Upper lobe of right lung (tissue), 1 donor: ENCODE results near the gene DIP2A. TPM values are rescaled to one million over a fixed set of nuclear protein-coding genes. Genes with fewer than 3 reads are reported as not detected.

Source experiments
- ATAC-seq: fragments of 200-7000 bp; cut with Tn5 transposase; one replicate; pipeline ENCODE4 v1.9.1; 2020; ENCODE audit warnings: mild to moderate bottlenecking, moderate library complexity
- DNase-seq: peaks from one replicate; pipeline ENCODE4 v3.0.0-alpha.2; 2020
- H3K27ac ChIP-seq: fragments of 200-600 bp; one replicate; pipeline ENCODE4 v1.8.0; 2022
- H3K27me3 ChIP-seq: fragments of 200-600 bp; one replicate; pipeline ENCODE4 v1.8.0; 2022; ENCODE audit warnings: mild to moderate bottlenecking
- H3K36me3 ChIP-seq: fragments of 200-600 bp; one replicate; pipeline ENCODE4 v1.8.0; 2022
- H3K4me1 ChIP-seq: fragments of 200-600 bp; one replicate; pipeline ENCODE4 v1.8.0; 2022
- H3K4me3 ChIP-seq: fragments of 200-600 bp; one replicate; pipeline ENCODE4 v1.8.0; 2022; ENCODE audit warnings: mild to moderate bottlenecking
- H3K9me3 ChIP-seq: fragments of 200-600 bp; one replicate; pipeline ENCODE4 v1.8.0; 2022
- CTCF ChIP-seq: fragments of 200-600 bp; IDR thresholded peaks from one replicate; pipeline ENCODE4 v1.8.0; 2022; ENCODE audit warnings: antibody characterized with exemption
- intact Hi-C: fragments of 100-400 bp; cut with DNase I; formaldehyde crosslinking; loops from one replicate; pipeline ENCODE4 v1.11.0; 2022
- total RNA-seq: library from RNA; stranded (reverse); fragmentation: NEBNext Ultra II Directional; extraction: Animal tissue kit (Norgen Biotek cat#: 25700); gene quantifications from one replicate; pipeline ENCODE4 v1.2.1, GENCODE V29; 2021
- donor health status: DM: no; HTN: yes; CAD: no; lungs with severe emphysema.

Gene DIP2A
- total RNA-seq, 1 donor from 2014 or later, result 35.6 TPM

GRCh38 chr21:46427516-46427915 is 31.2 kb upstream of the DIP2A start:
- TF ChIP-seq CTCF, result no peak
- no peak overlapping the region for H3K4me3 ChIP-seq
- no peaks in the 10 kb centered on the region for H3K9me3 ChIP-seq
- intact Hi-C loops, result no loop called here
- peaks cover 33% of the 10 kb centered on the region for H3K36me3 ChIP-seq
- ATAC-seq (no peak), DNase-seq (no peak)
- no peaks in the 10 kb centered on the region for H3K4me1 ChIP-seq
- H3K27ac ChIP-seq, result no peak overlapping the region
- no peaks in the 10 kb centered on the region for H3K27me3 ChIP-seq

GRCh38 chr21:46428286-46428685 is 30.4 kb upstream of the DIP2A start:
- DNase-seq (no peak), ATAC-seq (no peak)
- H3K27me3 ChIP-seq, result no peaks in the 10 kb centered on the region
- TF ChIP-seq CTCF, result no peak
- H3K4me3 ChIP-seq, result no peak overlapping the region
- no peak overlapping the region for H3K27ac ChIP-seq
- intact Hi-C loops, result no loop called here
- H3K4me1 ChIP-seq, result no peaks in the 10 kb centered on the region
- H3K9me3 ChIP-seq, result no peaks in the 10 kb centered on the region
- peaks cover 29% of the 10 kb centered on the region for H3K36me3 ChIP-seq

GRCh38 chr21:46428987-46429710 is 29.5 kb upstream of the DIP2A start:
- Histone ChIP-seq H3K9me3 (no peaks in the 10 kb centered on the region), H3K4me1 (no peaks in the 10 kb centered on the region), H3K27me3 (no peaks in the 10 kb centered on the region), H3K27ac (no peak overlapping the region), H3K36me3 (peaks cover 29% of the 10 kb centered on the region), H3K4me3 (no peak overlapping the region)
- TF ChIP-seq CTCF, result no peak
- intact Hi-C loops, result no loop called here
- DNase-seq, result no peak
- no peak for ATAC-seq

GRCh38 chr21:46429754-46430681 is 28.7 kb upstream of the DIP2A start:
- DNase-seq (no peak), ATAC-seq (no peak)
- H3K36me3 ChIP-seq, result peaks cover 36% of the 10 kb centered on the region
- H3K4me3 ChIP-seq, result no peak overlapping the region
- H3K27ac ChIP-seq, result no peak overlapping the region
- TF ChIP-seq CTCF, result no peak
- H3K27me3 ChIP-seq, result no peaks in the 10 kb centered on the region
- H3K4me1 ChIP-seq, result no peaks in the 10 kb centered on the region
- intact Hi-C loops, result no loop called here
- no peaks in the 10 kb centered on the region for H3K9me3 ChIP-seq

- no peaks in the 10 kb centered on the region for H3K27me3 ChIP-seq
- no peak overlapping the region for H3K27ac ChIP-seq
- no peak overlapping the region for H3K4me3 ChIP-seq
- peaks cover 46% of the 10 kb centered on the region for H3K36me3 ChIP-seq
- H3K4me1 ChIP-seq, result no peaks in the 10 kb centered on the region
- DNase-seq, result no peak
- no peak for ATAC-seq
- no peaks in the 10 kb centered on the region for H3K9me3 ChIP-seq
- TF ChIP-seq CTCF, result no peak
- intact Hi-C loops, result no loop called here
Observed at GRCh38 chr21:46431448-46431847, 27.2 kb upstream of the DIP2A start.
